Activated CD4-positive, alpha-beta T cell treated with anti-CD3 and anti-CD28 coated beads, Interleukin-2, amount 10 ng/mL, durations not matched to agents 7 days and 5 days (primary cell): Measurements from ENCODE around the gene PLPP1. TPM values are rescaled to one million over a fixed set of nuclear protein-coding genes. Genes with fewer than 3 reads are reported as not detected.
A peak's percentile ranks its signal among the peaks of the same experiment; 100 is the strongest.

Experiments used
- CTCF ChIA-PET: fragments of 350-600 bp; sonication (Branson Sonifier 250); formaldehyde crosslinking; loops from one replicate; lab custom pipeline; 2021; ENCODE audit warnings: antibody characterized with exemption; lab: Charles Lee
- POLR2A ChIA-PET: fragments of 350-600 bp; sonication (Branson Sonifier 250); formaldehyde crosslinking; loops from one replicate; lab custom pipeline; 2021; ENCODE audit warnings: antibody characterized with exemption; lab: Charles Lee
- DNase-seq: peaks from one replicate; pipeline ENCODE4 v3.0.0-alpha.2; 2020
- H3K27ac Mint-ChIP-seq: one replicate; pipeline ENCODE4 v1.8.0; 2021; ENCODE audit warnings: mild to moderate bottlenecking, moderate library complexity, mixed read lengths
- H3K27me3 Mint-ChIP-seq: one replicate; pipeline ENCODE4 v1.8.0; 2021; ENCODE audit warnings: mixed read lengths
- H3K36me3 Mint-ChIP-seq: one replicate; pipeline ENCODE4 v1.8.0; 2021; ENCODE audit warnings: low read depth, mixed read lengths
- H3K4me1 Mint-ChIP-seq: one replicate; pipeline ENCODE4 v1.8.0; 2021; ENCODE audit warnings: mixed read lengths
- H3K4me3 Mint-ChIP-seq: one replicate; pipeline ENCODE4 v1.8.0; 2021; ENCODE audit warnings: mild to moderate bottlenecking, moderate library complexity, mixed read lengths
- H3K9me3 Mint-ChIP-seq: one replicate; pipeline ENCODE4 v1.8.0; 2021; ENCODE audit warnings: mixed read lengths
- total RNA-seq, 2 experiments: library from RNA; stranded (reverse); gene quantifications; one replicate each; pipeline ENCODE4 v1.2.3, GENCODE V29; 2021

Gene PLPP1
- total RNA-seq, 2 experiments from 2014 or later, result 15.3 to 18.3 TPM

DNA sequence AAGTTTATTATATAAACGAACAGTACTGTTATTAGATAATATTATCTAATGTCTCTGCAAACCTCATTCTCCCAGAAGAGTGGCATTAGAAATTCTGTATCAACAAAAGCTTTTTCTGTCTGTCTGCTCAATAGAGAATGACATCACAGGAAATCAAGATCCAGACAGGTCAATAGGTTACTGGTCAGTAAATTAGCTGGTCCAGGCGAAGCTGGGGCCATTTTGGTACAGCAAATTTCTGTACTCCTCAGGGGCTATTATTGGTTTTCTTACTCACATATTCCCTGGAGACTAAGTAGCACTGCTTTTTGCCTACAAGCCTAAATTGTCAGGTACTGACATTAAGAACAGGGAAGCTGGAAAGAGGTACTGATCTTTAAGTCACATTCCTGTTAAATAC is 80.5 kb downstream of the PLPP1 start:
- peaks cover 19% of the 10 kb centered on the region for H3K36me3 Mint-ChIP-seq
- H3K27ac Mint-ChIP-seq, result no peak overlapping the region
- no peak for DNase-seq
- ChIA-PET POLR2A (no interaction called here), CTCF (no interaction called here)
- no peaks in the 10 kb centered on the region for H3K9me3 Mint-ChIP-seq
- H3K4me1 Mint-ChIP-seq, result no peaks in the 10 kb centered on the region
- no peak overlapping the region for H3K4me3 Mint-ChIP-seq
- no peaks in the 10 kb centered on the region for H3K27me3 Mint-ChIP-seq

DNA sequence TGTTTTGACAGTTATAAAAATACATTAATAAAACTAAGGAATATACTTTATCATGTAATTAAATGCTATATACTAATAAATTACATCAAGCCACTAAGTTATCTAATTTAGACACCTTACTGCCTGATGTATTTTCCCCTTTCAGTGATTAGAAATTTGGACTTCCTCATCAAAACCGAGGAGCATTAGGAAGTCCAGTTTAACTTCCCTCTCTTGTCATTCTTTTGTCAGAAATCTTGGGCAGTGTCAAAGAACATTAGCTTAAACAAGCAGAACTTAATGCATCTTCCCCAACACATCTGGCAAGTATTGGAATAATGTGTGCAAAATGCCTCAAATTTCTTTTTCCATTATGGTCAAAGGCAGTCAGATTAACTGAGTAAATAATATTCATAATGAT is 81.6 kb downstream of the PLPP1 start:
- Mint-ChIP-seq H3K4me1 (no peaks in the 10 kb centered on the region), H3K36me3 (peaks cover 16% of the 10 kb centered on the region), H3K27me3 (no peaks in the 10 kb centered on the region), H3K4me3 (no peak overlapping the region), H3K27ac (no peak overlapping the region), H3K9me3 (no peaks in the 10 kb centered on the region)
- no peak for DNase-seq
- ChIA-PET POLR2A (no interaction called here), CTCF (no interaction called here)

DNA sequence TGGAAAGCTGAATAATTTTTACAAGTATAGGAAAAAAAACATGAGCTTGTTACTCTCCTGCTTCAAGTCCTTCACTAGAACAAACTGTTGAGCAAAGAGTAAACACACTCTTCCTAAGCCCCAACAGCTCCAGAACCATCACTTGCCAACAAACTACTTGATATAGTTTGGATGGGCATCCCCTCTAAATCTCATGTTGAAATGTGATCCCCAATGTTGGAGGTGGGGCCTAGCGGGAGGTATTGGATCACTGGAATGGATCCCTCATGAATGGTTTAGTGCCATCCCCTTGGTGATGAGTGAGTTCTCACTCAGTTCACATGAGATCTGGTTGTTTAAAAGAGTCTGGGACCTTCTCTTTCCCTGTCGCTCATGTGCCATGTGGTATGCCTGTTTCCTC is 82.8 kb downstream of the PLPP1 start:
- ChIA-PET CTCF (interaction anchor here (0.6 kb wide), 1 partner anchor 34 kb away, joined by 4 read pairs; no protein-coding TSS in a partner anchor), POLR2A (no interaction called here)
- Mint-ChIP-seq H3K27me3 (no peaks in the 10 kb centered on the region), H3K4me3 (no peak overlapping the region), H3K36me3 (peaks cover 18% of the 10 kb centered on the region), H3K9me3 (no peaks in the 10 kb centered on the region), H3K4me1 (no peaks in the 10 kb centered on the region), H3K27ac (no peak overlapping the region)
- DNase-seq, result no peak

DNA sequence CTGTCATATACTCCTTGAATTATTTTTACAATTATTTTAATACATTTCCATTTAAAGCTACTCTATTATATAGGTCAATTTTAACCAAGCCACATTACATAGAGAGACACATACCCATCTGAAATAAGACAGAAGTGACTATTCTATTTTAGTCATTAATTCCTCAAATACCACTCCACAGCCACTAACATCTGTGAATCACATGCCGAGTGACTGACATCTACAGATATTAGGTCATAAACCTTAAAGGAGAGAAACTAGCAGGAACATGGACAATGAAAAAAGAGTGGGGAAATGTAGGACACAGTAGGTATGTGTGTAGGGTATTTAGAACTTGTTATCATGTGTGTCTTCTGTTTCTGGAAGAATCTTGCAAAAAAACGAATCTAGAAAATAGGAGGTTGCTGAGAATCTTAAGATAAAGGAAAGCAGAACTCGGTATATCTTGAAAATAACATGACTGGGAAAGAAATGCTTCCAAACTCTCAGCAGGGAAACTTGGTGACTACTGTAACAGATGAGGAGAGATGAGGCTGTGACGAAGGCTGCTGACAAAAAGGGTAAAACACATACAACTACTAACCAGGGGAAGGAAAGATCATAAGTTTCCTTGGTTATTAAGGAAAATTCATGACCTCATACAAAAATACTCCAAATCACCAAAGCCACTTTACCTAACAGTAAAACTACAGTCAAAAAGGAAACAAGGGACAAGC is 84.6 kb downstream of the PLPP1 start:
- Mint-ChIP-seq H3K36me3 (peaks cover 18% of the 10 kb centered on the region), H3K9me3 (no peaks in the 10 kb centered on the region), H3K27ac (no peak overlapping the region), H3K4me1 (no peaks in the 10 kb centered on the region), H3K4me3 (no peak overlapping the region), H3K27me3 (no peaks in the 10 kb centered on the region)
- POLR2A ChIA-PET, result no interaction called here
- no peak for DNase-seq
- CTCF ChIA-PET, result no interaction called here

DNA sequence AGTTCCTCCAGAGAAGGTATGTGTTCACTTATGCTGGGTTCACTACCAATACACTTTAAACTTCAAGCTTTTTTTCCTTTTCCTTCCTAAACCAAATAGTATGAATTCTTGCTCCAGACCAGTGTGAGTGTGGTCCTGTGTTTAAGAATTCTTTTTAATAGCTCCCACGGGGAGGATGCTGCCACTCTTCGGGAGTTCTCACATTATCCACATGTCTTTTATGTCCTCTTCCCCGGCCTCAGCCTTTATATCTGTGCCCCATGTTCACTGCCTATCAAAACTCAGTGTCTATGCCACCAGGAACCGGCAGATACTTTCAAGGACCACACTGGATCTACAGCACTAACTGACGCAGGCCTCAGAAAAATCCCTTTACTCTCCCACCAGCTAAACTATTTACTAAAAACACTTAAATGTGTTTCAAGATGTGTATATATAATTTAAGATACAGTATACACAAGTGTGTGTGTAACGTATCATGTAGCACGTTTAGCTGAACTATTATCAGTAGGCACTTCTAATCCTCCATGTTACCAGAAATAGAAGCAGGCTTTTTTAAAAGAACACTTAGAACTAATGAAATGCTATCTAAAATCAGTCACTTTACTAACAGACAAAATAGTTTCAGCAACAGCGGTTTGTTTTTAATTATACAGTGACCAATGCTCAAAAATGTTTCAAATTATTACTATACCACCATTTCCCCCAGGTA is 88.0 kb downstream of the PLPP1 start:
- H3K4me3 Mint-ChIP-seq, result no peak overlapping the region
- CTCF ChIA-PET, result no interaction called here

DNA sequence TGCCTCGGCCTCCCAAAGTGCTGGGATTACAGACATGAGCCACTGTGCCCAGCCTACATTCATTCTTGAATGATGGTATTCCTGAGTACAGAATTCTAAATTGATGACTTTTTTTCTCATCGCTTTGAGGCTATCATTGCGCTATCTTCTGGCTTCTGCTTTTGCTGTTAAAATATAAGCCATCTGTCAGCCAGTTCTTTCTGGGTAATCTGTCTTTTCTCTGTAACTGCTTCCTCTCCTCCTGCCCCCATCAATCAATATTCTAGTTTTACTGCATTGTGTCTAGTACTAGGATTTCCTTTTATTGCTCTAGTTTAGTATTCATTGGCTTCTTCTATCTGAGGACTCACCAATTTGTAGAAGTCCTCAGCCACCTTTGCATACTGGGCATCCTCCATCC is 89.0 kb downstream of the PLPP1 start:
- H3K4me3 Mint-ChIP-seq, result no peak overlapping the region
- H3K9me3 Mint-ChIP-seq, result no peaks in the 10 kb centered on the region
- no peak overlapping the region for H3K27ac Mint-ChIP-seq
- POLR2A ChIA-PET, result interaction anchor here (0.6 kb wide), 1 partner anchor 128 kb away, joined by 3 read pairs; no protein-coding TSS in a partner anchor
- no peak for DNase-seq
- peaks cover 9% of the 10 kb centered on the region for H3K4me1 Mint-ChIP-seq
- H3K36me3 Mint-ChIP-seq, result peaks cover 4% of the 10 kb centered on the region
- no peaks in the 10 kb centered on the region for H3K27me3 Mint-ChIP-seq
- CTCF ChIA-PET, result no interaction called here

More for the DNA sequence above, 88.0 kb downstream of the PLPP1 start:
- H3K9me3 Mint-ChIP-seq, result no peaks in the 10 kb centered on the region
- H3K27me3 Mint-ChIP-seq, result no peaks in the 10 kb centered on the region
- no peak for DNase-seq
- POLR2A ChIA-PET, result no interaction called here
- no peak overlapping the region for H3K27ac Mint-ChIP-seq
- H3K36me3 Mint-ChIP-seq, result peaks cover 7% of the 10 kb centered on the region
- peaks cover 1% of the 10 kb centered on the region for H3K4me1 Mint-ChIP-seq

DNA sequence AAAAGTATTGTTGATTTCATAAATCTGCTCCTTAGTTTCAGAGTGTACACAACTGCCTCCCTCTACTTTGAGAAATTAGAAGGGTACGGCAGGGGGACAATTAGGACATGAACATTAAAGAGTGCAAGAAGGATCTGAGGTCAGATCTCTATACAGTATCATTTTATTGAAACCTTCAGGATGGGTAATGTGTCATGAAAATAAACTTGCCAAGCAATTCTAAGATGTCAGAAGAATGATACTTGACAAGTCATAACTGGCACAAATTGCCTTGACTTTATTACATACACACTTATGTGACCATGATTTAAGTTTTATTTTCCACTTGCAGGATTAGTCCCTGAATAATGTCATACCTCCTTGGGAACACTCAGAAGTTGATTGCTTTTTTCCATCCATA is 92.8 kb downstream of the PLPP1 start:
- ChIA-PET CTCF (interaction anchor here (1.2 kb wide), 2 partner anchors 19 to 75 kb away, joined by 3 to 4 read pairs; no protein-coding TSS in a partner anchor), POLR2A (no interaction called here)
- Mint-ChIP-seq H3K27me3 (no peaks in the 10 kb centered on the region), H3K4me1 (peaks cover 20% of the 10 kb centered on the region), H3K9me3 (no peaks in the 10 kb centered on the region), H3K4me3 (no peak overlapping the region), H3K36me3 (peaks cover 26% of the 10 kb centered on the region), H3K27ac (no peak overlapping the region)
- DNase-seq, result no peak

DNA sequence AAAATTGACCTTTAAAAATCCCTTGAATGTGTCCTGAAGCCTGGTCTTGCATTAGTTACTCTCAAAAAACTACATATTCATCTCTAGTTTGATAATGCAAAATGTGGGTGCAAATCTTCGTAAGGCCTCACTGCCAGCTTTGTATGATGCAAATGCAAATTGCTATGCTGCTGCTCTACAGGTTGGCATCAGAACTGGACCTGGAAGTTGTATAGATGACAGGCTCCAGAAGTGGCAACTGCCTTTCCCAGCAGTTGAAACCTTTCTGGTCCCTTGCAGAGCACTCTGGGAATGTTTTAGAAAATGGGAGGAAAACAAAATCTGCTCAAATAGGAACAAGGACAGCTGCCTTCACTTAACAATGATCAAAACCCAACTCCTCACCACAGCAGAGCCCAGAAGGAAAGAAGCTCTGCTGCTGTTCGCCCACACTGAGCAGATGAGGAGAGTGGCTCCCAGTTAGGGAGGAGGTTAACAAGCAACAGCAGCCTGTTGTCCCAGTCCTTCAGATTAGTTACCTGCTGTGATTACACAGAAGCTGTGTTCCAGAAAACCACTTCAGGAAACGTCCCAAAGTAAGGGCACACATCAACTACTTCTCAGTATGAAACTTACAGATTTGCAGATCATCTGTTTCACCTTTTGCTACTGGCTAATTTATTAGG is 93.5 kb downstream of the PLPP1 start:
- peaks cover 2% of the 10 kb centered on the region for H3K9me3 Mint-ChIP-seq
- DNase-seq, result no peak
- H3K27me3 Mint-ChIP-seq, result no peaks in the 10 kb centered on the region
- H3K36me3 Mint-ChIP-seq, result peaks cover 31% of the 10 kb centered on the region
- CTCF ChIA-PET, result interaction anchor here (1.2 kb wide), 1 partner anchor 19 kb away, joined by 3 read pairs; no protein-coding TSS in a partner anchor
- H3K4me1 Mint-ChIP-seq, result peaks cover 20% of the 10 kb centered on the region
- H3K4me3 Mint-ChIP-seq, result no peak overlapping the region
- POLR2A ChIA-PET, result no interaction called here
- H3K27ac Mint-ChIP-seq, result no peak overlapping the region

DNA sequence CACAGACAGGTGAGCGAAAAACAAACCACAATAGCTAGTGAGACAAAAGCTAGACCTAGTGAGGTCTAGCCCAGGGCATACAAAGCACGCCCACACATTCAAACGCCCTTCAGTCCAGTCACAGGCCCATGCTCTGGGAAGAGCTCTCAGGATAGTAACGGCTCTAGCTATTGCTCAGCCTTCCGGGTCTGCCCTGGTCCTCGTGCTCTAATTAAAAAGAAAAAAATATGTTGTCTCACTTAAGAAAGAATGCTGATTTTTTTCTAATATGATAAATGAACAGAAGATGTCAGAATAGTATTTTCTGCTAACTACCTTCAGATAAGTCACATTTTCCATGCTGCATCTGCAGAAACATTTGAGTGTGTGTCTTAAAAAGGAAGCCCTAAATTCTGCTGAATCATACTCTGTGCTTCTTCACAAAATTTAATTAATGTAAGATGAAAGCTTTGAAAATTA is 94.5 kb downstream of the PLPP1 start:
- Mint-ChIP-seq H3K36me3 (peaks cover 41% of the 10 kb centered on the region), H3K4me1 (peaks cover 20% of the 10 kb centered on the region), H3K9me3 (peaks cover 10% of the 10 kb centered on the region), H3K4me3 (no peak overlapping the region), H3K27me3 (no peaks in the 10 kb centered on the region), H3K27ac (peak overlapping the region; percentile 58)
- ChIA-PET POLR2A (no interaction called here), CTCF (interaction anchor here (0.5 kb wide), 1 partner anchor 180 kb away, joined by 3 read pairs; no protein-coding TSS in a partner anchor)
- no peak for DNase-seq

DNA sequence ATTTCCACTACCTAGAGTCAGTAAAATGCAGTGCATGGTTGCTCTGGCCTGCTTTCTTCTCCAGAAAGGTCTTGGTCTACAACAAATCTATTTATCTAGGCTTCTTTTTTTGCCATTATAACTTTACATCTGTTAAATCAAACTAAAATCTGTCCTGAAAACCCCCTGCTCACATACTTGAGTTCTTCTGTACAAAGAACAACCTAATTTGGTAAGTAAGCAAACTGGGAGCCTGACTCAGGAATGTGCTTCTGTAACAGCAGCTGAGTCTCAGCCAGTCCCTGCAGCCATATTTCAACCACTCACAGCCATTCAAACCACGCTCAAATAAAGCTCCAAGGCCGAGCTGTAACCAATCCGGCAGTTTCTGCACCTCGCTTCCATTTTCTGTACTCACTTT is 95.8 kb downstream of the PLPP1 start:
- peaks cover 20% of the 10 kb centered on the region for H3K4me1 Mint-ChIP-seq
- POLR2A ChIA-PET, result interaction anchor here (0.6 kb wide), 1 partner anchor 450 kb away, joined by 4 read pairs; no protein-coding TSS in a partner anchor
- CTCF ChIA-PET, result interaction anchor here (0.6 to 0.9 kb wide), 4 partner anchors 18 to 971 kb away, joined by 3 to 4 read pairs (median 4); no protein-coding TSS in a partner anchor
- H3K27me3 Mint-ChIP-seq, result no peaks in the 10 kb centered on the region
- H3K4me3 Mint-ChIP-seq, result no peak overlapping the region
- no peak overlapping the region for H3K27ac Mint-ChIP-seq
- peaks cover 22% of the 10 kb centered on the region for H3K9me3 Mint-ChIP-seq
- H3K36me3 Mint-ChIP-seq, result peaks cover 53% of the 10 kb centered on the region
- DNase-seq, result no peak

DNA sequence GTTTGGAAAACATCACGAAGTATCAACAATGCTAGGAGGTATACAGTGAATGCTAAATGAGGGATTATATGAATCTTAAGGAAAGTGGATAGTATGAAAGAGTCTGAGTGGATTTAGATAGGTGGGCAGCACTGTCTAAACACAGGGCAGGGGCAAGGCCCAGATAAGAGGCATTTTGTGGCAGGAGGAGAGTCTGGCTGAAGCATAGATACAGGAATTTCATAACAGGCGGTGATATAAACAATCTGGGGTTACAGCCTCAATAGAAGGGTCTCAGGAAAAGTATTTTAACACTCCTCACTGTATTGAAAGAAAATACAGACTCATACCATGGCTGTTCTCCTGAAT is 96.9 kb downstream of the PLPP1 start:
- H3K4me3 Mint-ChIP-seq, result no peak overlapping the region
- POLR2A ChIA-PET, result no interaction called here
- H3K4me1 Mint-ChIP-seq, result peaks cover 20% of the 10 kb centered on the region
- peaks cover 56% of the 10 kb centered on the region for H3K36me3 Mint-ChIP-seq
- DNase-seq, result no peak
- H3K9me3 Mint-ChIP-seq, result peaks cover 23% of the 10 kb centered on the region
- H3K27me3 Mint-ChIP-seq, result no peaks in the 10 kb centered on the region
- CTCF ChIA-PET, result no interaction called here
- no peak overlapping the region for H3K27ac Mint-ChIP-seq

DNA sequence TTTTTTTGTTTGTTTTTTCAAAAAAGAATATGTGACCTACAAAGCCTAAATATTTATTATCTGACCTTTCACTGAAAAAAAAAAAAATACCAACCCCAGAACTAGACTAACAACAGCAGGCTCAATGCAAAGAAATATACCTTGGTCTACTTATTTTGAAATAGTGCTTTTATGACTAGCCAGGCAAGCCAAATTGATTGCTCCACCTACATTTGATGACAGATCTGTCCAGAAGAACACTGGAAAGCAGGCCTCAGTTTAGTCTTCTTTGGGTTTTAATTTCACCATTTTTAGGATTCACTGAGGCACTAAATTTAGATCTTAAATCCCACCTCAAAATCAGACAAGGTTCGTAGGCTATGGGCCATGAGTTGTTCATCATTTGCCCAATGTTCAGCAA is 97.3 kb downstream of the PLPP1 start:
- no peak overlapping the region for H3K4me3 Mint-ChIP-seq
- H3K27ac Mint-ChIP-seq, result no peak overlapping the region
- peaks cover 20% of the 10 kb centered on the region for H3K4me1 Mint-ChIP-seq
- H3K36me3 Mint-ChIP-seq, result peaks cover 60% of the 10 kb centered on the region
- CTCF ChIA-PET, result no interaction called here
- POLR2A ChIA-PET, result no interaction called here
- H3K9me3 Mint-ChIP-seq, result peaks cover 27% of the 10 kb centered on the region
- H3K27me3 Mint-ChIP-seq, result no peaks in the 10 kb centered on the region
- no peak for DNase-seq

DNA sequence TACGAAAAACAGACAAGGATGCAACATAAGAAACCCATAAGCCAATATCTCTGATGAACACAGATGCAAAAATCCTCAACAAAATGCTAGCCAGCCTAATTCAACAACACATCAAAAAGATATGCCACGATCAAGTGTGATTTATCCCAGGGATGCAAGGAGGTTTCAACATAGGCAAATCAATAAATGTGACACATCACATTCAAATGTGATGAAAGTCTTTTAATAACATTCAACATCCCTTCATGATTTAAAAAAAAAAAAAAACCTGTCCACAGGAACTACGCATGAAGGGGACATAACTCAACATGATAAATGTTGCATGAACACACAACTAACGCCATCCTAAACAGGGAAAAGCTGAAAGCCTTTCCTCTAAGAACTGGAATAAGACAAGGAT is 102.2 kb downstream of the PLPP1 start:
- Mint-ChIP-seq H3K27me3 (no peaks in the 10 kb centered on the region), H3K27ac (no peak overlapping the region), H3K4me1 (no peaks in the 10 kb centered on the region), H3K4me3 (no peak overlapping the region), H3K9me3 (peaks cover 57% of the 10 kb centered on the region), H3K36me3 (peaks cover 83% of the 10 kb centered on the region)
- ChIA-PET CTCF (no interaction called here), POLR2A (no interaction called here)
- DNase-seq, result no peak
